GM19351 (cell line): ENCODE results near the gene EEF1G.
"Not testable (repeated sequence)": the region's sequence is repeated elsewhere in the genome, so short reads cannot be mapped to it uniquely, and the experiment has no call there.

ENCODE experiments used
- ATAC-seq: cut with Tn5 transposase; IDR thresholded peaks from one replicate; pipeline ENCODE4 v1.9.1; 2021; ENCODE audit warnings: mild to moderate bottlenecking, moderate library complexity; ENCODE audit not compliant: unreplicated experiment

EEF1G gene, protein sequence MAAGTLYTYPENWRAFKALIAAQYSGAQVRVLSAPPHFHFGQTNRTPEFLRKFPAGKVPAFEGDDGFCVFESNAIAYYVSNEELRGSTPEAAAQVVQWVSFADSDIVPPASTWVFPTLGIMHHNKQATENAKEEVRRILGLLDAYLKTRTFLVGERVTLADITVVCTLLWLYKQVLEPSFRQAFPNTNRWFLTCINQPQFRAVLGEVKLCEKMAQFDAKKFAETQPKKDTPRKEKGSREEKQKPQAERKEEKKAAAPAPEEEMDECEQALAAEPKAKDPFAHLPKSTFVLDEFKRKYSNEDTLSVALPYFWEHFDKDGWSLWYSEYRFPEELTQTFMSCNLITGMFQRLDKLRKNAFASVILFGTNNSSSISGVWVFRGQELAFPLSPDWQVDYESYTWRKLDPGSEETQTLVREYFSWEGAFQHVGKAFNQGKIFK

DNA sequence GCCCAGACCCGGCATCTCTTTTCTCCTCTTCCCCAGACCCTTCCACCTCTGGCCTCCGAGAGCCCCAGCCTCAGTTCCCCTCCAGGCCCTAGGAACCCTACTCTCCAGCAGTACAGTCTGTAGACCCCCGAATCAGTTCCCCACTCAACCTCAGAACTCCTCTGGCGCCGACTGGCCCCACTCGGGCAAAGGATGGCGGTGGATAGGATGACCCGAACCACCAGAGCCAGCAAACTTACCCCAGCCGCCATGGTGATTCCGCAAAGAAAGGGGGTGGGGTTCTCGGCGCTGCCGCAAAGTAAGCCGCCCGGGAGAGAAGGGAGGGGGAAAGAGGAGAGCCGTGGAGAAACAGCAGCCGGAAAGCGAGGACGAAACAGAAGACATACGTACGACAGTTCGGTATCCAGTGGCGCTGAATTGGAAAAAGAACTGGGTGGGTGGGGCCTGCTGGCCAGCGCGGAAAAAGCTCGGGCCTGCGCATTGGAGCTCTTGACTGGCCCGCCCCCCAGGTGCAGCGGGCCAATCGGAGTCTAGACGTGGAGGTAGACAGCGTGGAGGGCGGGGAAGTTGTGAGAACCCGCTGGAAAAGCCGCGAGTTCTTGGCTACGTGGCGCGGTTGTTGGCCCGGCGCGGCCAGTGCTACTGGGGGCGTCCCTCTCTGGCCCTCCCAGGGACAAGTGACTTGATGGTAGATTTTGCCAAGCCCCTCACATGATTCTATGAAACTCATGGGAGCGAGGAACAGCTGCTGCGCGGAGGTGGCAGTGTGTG, at the start of gene EEF1G:
Gene EEF1G, minus strand, starts transcription at position 300 of the 771 bp plus-strand sequence. Its CDS starts 49 bp downstream, at position 251.
- peak; percentile 84 for ATAC-seq

DNA sequence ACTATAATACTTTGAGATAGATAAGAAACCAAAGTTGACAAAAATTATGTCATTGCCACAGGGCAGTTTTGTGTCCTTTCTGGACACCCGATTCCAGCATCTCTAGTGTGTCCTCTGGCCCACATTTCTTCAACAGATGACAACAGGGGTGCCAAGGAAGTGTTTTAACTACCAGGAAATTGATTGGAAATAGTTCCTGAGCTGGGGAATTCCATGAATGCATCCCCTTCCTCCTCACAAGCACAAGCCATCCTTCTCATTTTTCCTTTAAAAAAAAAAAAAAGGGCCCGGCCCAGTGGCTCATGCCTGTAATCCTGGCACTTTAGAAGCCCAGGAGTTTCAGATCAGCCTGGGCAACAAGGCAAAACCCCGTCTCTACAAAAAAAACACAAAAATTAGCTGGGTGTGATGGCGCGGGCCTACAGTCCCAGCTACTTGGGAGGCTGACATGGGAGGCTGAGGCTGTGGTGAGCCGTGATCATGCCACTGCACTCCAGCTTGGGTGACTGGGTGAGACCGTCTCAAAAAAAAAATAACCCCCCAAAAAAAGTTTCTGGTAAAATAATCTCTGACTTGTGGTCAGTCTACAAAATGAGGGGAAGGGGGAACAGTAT, 48.9 kb upstream of the EEF1G start:
- no peak for ATAC-seq

DNA sequence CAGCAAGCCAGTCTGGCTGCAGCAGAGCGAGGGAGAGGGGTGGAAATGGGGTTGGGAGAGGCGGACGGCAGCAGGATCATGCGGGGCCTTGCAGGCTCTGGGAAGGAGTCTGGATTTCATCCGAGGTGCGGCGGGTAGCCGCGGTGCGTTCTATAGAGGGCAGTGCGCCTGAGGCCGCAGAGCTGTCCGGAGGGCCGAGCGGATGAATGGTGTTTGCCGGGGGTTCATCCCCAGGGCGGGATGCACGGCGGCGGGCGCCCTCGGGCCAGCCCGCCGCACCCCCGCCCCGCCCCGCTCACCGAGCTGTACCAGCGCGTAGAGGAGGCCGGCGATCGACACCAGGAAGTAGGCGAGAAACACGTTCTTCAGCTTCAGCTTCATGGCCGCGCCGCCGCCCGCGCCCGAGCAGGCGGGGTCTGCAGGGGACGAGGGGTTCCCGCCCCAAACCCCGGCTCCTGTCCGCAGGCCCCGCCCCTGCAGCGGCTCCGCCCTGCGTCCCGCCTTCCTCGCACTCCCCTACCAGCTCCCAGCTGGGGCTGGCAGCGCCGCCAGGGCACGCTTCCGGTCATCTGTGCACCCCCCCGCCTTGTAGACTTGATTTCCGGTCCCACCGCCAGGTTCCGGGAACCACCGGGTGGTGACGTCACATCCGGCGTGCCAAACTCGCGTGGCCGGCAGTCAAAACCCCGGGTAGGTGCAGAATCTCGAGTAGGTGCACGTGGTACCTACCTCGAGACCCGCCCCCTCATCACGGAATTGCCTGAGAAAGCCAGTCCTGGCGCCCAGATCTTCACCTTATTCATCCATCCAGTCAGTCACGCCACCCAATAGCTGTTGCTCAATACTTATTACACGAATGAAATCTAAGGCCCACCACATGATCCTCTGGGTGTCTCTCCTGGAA, 48.1 kb upstream of the EEF1G start, which contains the start of gene B3GAT3:
Gene B3GAT3, minus strand, starts transcription at position 420 of the 904 bp plus-strand sequence. Its CDS starts 39 bp downstream, at position 381.
- peak; percentile 95 for ATAC-seq

DNA sequence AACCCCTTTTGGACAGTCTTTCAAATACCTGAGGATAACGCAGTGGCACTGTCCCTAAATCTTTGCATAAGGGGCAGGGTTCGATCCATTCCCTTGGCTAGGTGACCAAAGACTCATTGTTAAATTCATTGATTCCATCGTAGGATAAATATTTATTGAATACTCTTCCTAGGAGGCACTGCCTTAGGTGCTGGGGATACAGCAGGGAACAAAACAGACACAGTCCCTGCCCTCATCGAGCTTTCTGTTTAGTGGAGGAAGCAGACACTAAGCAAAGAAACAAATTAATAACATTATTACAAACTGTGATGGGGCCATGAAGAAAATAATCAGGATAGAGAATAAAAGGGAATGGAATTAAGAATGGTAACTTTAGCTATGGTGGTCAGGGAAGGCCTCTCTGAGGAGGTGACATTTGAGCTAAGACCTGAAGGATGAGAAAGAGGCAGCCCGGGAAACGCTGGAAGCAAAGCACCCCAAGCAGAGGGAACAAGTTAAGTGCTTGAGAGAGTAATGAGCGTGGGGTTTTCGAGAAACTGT, 47.4 kb upstream of the EEF1G start:
- ATAC-seq = no peak

DNA sequence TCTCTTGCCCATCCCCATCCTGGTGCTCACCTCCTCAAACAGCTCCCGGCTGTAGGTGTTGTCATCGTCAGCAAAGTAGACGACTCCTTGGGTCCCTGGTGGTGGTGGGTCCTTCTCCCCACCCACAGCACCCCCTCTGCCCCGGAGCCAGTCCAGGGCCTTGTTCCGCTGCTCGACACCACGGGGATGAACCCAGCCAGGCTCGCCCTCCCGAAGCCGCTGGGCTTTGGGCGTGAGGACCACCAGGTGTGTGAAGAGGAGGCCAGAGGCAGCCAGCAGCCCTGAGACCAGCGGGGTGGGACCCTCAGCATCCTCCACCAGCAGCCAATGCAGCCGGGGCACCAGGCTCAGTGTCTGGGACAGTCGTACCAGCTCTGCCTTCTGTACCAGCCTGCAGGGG, 43.3 kb upstream of the EEF1G start:
- not testable (repeated sequence) for ATAC-seq

DNA sequence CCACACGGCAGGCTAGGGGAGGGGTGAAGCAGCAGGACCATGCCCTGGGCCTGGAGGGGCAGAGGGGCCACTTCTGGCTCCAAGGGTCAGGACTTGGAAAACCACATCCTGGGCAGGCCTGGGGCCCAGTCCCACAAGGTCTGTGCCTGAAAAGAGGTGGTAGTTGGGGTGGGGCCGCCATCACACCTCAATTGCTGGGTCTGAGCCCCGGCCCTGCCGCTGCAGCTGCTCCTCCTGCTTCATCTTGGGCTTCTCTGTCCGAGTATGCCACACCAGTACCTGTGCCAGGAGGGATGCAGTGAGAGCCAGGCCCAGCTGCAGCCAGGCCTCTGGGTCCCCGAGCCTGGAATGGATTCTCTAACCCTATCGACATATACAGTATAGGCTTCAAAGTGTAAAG, 41.8 kb upstream of the EEF1G start:
- ATAC-seq = no peak

DNA sequence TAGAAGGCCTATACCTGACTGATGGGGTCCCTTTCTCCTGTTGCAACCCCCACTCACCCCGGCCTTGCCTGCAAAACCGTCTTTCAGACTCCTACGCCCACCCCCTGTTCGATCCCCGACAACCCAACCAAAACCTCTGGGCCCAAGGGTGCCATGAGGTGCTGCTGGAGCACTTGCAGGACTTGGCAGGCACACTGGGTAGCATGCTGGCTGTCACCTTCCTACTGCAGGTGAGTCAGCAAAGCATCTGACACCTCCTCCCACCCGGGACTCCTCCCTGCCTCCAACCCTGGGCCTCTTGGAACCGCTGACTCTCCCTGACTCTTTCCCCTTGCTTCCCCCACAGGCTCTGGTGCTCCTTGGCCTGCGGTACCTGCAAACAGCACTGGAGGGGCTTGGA, 40.6 kb upstream of the EEF1G start:
- ATAC-seq = no peak

DNA sequence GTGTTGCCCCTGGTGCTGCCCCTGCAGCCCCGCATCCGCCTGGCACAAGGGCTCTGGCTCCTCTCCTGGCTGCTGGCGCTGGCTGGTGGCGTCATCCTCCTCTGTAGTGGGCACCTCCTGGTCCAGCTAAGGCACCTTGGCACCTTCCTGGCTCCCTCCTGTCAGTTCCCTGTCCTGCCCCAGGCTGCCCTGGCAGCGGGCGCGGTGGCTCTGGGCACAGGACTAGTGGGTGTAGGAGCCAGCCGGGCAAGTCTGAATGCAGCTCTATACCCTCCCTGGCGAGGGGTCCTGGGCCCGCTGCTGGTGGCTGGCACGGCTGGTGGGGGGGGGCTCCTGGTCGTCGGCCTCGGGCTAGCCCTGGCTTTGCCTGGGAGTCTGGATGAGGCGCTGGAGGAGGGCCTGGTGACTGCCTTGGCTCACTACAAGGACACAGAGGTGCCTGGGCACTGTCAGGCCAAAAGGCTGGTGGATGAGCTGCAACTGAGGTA, 39.6 kb upstream of the EEF1G start:
- ATAC-seq = no peak

DNA sequence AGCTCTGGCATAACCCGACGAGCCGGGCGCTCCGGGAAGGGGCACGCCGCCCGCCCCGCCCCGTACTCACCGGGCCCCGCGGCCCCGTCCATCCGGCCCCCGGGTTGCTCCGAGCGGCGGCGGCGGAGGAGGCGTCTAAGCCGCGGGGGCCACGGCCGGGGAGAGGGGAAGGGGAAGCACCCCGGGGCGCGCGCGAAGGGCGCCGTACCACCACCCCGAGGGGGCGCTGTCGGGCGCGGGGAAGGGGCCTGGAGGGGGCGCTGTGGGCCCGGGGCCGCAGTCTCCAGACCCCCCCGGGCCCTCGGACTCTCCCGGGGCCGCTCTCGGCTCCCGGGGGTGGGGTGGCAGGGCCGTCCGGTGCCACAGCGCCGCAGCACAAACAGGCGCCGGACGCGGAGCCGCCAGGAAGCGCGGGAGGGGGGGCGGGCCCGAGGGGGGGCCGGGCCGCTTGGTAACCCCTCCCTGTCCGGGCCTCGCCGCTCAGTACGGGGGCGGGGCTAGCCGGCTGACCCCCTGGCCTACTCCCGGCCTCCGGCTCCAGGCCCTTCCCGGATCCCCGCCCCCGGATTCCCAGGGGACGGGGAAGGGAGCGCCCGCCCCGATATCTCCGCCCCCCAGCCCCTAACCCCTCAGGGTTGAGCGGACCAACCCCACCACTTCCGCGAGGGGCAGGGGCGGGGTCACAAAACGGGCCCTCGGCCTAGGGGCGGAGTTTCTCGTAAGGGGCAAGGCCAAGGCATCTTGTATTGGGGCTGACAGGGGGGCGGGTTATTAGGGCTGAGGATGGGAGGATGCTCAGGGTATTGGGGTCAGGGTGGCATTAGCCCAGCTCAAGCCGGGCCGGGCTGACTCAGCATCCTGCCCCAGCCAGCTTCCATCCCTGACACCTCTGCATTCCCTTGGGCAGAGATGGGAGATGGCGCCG, 38.9 kb upstream of the EEF1G start, which contains the start of the genes EML3 and ROM1:
Gene EML3, minus strand, starts transcription at position 410 of the 925 bp plus-strand sequence. Its CDS starts 318 bp downstream, at position 92.
Gene ROM1, plus strand, starts transcription at position 892 of the 925 bp plus-strand sequence. Its CDS starts 25 bp downstream, at position 917.
- ATAC-seq = peak; percentile 63

DNA sequence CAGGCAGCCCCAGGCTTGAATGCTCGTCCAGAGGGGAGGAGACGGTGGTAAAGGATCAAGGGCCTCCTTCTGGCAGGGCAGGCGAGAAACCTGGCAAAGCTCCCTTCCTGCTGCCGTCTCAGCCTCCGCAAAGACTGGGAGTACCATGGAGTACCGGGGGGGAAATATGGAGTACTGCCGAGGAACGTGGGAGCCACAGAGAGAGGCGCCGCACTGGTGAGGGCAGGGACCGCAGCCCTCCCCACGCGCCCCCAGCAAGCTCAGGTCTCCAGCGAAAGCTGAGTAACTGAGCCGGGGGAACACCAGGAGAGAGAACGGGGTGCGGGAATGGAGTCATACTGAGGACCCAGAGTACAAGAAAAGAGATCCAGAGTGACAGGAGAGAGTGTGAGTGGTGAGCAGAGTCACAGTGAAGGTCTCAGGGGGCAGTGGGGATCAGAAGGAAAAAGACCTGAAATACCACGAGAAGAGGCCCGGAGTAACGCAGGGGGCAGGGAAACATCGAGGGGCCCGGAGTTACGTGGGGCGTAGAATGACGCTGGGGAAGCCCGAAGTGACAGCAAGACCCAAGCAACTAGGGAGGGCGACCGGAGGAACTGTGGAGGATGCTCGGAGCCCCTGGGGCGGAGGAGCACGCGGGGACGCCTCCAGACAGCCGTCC, 38.1 kb upstream of the EEF1G start:
- ATAC-seq = peak; percentile 38

DNA sequence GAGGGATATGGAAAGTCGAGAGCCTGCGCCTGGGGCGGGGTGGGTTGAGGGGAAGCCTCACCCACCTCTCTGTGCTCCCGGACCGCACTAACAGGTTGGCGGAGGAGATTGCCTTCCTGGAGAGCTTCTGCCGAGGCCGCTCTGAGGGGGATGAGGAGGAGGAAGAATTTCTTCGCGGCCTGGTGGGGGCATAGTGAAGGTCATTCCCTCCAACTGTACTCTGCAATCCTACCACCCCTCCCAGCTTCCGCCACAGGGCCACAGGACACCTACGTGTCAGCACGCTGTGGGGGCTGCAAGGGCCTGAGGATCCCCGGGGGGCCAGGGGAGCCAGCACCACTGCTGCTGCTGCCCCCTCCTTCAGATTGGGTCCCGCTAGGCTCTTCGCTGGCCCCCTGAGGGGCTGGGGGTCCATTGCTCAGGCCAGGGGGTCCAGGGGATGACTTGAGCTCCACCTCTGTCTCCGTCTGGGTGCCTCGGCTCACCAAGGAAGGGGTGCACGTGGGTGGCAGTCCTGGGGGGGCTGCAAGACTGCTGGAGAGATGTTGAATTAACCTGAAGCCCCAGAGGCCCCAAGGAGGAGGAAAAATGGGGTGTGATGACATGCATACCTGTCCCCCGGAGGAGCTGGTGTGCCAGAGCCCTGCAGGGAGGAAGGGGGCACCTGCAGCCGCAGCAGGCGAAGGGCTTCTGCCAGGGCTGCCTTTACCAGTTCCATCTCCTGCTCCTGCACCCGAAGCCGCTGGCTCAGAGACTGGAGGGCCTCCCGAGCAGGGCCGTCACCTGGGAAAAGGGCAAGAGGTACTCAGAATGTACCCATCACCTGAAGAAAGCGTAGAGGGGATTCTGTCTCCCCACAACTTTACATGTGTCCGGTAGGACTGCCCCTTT, 37.4 kb upstream of the EEF1G start:
- ATAC-seq = no peak

DNA sequence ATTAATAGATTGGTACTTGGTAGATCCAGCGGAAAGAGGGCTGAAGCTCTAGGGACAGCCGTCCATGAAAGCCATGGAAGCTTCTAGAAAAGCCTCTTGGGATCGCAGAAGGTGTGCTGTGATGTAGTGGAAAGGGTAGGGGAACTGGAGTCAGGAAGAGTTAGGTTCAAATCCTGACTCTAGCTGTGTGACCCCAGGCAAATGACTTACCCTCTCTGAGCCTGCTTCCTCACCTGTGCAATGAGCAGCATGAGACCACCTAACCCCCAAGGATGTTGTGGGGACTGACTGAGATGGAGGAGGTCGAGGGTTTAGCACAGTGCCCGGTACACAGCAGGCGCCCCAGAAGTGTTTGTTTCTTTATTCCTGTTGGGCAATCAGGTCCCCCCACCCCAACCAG, 36.7 kb upstream of the EEF1G start:
- ATAC-seq = no peak

DNA sequence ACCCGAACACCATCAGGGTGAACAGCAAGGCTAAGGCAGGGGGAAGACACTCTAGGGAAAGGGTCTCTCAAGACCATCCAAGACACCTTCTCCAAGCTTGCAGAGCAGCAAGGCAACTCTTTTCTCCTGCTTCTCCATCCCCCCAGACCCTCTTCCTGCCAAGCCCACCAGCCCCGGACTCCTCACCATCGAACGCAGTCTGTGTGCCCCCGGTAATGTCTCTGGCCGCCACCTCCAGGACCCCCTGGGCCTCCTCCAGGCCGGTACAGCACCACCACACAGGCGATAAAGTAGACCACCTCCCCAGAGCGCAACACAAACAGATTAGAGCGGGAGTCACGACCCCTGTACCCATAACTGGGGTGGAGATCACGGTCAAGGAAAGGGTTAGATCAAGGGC, 35.1 kb upstream of the EEF1G start:
- no peak for ATAC-seq

DNA sequence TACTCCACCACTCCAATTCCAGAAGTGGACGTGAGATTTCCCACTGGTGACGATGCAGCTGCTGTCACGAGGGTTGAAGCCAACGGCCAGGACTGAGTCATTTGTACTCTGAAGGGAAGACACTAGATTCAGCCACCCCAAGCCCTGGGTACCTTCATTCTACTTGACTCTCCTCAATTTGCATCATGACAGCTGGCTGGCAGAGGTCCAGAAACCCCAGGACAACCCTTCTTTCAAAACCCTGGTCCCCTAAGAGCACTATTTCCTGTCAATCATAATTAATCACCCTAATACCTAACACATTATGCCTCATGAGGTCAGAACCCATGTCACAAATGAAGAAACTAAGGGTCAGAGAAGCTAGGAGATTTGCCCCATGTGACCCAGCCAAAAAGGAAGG, 34.0 kb upstream of the EEF1G start:
- no peak for ATAC-seq

DNA sequence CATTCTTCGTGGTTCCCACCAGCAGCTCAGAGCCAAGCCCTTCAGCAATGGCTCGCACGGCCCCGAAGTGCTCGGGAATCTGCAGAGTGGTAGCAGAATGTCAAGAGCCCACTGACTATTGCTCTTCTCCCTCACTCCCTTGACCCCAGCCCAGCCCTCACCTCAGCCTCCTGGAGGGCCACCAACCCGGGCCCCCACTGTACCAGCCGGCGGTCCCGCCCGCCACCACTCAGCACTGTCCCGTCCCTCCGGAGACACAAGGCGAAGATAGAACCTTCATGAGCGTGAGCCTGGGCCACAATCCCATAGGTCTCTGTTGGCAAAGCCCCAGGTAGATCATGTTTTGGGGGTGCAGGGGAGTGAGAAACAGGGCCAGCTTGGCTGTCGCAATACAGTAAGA, 32.2 kb upstream of the EEF1G start:
- no peak for ATAC-seq

DNA sequence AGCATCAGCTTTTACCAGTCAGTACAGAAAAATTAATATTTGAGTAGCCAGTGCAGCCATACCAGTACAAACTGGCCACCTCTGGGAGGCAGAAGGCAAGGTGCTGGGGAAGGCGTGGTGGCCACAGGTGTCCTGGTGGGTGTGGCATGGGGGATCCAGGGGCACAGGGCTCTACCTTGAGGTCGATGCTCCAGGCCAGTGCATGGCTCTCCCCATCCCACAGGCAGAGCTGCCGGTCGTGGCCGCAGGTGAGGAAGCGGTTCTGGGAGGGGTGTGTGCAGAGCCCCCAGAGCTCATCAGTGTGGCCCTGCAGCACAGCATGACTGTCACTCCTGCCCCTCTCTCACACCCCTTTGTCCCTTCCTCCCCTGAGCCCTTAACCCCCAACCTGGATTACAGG, 31.8 kb upstream of the EEF1G start:
- no peak for ATAC-seq

DNA sequence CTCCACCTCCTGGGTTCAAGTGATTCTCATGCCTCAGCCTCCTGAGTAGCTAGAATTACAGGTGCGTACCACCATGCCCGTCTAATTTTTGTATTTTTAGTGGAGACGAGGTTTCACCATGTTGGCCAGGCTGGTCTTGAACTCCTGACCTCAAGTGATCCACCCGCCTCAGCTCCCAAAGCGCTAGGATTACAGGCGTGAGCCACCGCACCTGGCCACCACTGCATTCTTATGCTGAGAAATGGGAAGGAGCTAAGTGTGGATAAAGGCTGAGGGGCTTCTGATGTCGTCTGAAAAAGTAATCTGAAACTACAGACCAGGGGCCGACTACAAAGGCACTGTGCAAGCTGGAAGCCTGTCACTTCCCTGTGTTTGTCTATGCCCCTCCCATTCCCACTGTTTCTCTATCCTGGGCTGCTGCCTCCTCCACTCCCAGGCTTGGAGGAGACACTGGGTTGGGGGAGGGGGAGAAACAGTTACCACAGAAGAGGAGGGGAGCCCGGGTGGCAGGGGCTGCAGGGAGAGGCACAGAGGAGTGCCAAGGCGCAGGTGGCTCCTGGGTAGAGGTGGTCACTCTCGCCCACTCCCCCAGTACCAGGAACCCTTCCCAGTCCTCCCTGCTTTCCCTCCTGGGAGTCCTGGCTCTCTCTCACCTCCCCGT, 30.9 kb upstream of the EEF1G start:
- no peak for ATAC-seq
